Measurements from ENCODE around the gene INVS.
"Not testable (repeated sequence)": the region's sequence is repeated elsewhere in the genome, so short reads cannot be mapped to it uniquely, and the experiment has no call there.

The INVS gene

DNA sequence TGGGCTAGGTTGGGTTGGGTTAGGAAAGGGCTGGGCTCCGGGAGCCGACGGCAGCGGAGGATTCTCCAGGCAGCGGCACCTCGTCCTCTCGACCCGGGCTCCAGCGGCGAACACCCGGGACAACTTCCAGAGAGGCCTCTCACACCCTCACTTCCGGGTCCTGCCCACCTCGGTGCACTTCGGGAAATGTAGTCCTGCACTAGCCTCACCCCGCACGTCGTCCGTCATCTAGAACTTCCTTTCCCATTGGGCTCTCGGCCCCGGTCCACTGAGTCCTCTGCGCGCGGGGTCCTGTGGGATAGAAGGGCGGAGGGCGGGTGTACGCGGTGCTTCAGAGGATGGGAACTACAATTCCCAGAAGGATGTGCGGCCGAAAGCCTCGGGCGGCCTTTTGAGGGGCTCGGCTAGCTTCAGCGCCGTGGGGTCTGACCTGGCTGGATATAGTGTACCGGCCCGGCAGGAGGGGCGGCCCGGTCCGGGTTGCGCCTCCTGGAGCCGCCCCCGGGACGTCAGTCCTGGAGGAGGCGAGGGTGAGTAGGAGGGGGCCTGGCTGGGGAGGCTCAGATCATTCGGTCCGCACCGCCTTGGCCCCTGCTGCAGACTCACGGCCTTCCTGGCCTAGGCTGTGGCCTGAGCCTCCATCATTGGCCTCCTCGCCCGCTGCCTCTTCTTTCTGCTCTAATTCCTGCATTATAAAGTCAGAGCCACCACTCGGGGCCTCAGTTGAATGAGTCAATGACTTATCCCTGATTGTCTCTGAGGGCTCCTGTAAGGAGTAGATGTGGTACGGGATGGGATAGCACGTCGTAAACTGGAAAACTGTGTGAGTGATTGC, at the start of gene INVS, which contains the start of gene ERP44:
Gene INVS (plus strand): TSS at position 357 of the 835 bp plus-strand sequence. CDS start 5,279 bp downstream, outside the sequence.
Gene ERP44 (minus strand): TSS at position 114 of the 835 bp plus-strand sequence. CDS start 160 bp downstream, outside the sequence.
- DNase-seq (ENCODE audit: low read depth) = peak; percentile 100
- Histone ChIP-seq H3K4me1 (ENCODE audit: control insufficient read depth, insufficient read depth, low read length) (peaks cover 15% of the 10 kb centered on the region), H3K27me3 (replicated peaks; ENCODE audit: control insufficient read depth, insufficient read depth, low read length) (no peaks in the 10 kb centered on the region), H3K36me3 (ENCODE audit: control insufficient read depth, insufficient read depth, low read length, severe bottlenecking) (peaks cover 6% of the 10 kb centered on the region), H3K9me3 (ENCODE audit: control insufficient read depth, low read length) (no peaks in the 10 kb centered on the region), H3K9ac (ENCODE audit: low read length) (peak within 1 kb of the TSS; percentile 96), H3K4me3 (ENCODE audit: low read length) (peak within 1 kb of the TSS; percentile 98)

GRCh38 chr9:100049551-100049950, 49.5 kb upstream of the INVS start:
- Histone ChIP-seq H3K4me1 (ENCODE audit: control insufficient read depth, insufficient read depth, low read length) (no peaks in the 10 kb centered on the region), H3K4me3 (ENCODE audit: low read length) (no peak overlapping the region), H3K9ac (ENCODE audit: low read length) (no peak overlapping the region), H3K36me3 (ENCODE audit: control insufficient read depth, insufficient read depth, low read length, severe bottlenecking) (peaks cover 23% of the 10 kb centered on the region), H3K27me3 (replicated peaks; ENCODE audit: control insufficient read depth, insufficient read depth, low read length) (no peaks in the 10 kb centered on the region), H3K9me3 (ENCODE audit: control insufficient read depth, low read length) (no peaks in the 10 kb centered on the region)
- no peak for DNase-seq (ENCODE audit: low read depth)

GRCh38 chr9:100052375-100052774, 46.7 kb upstream of the INVS start:
- no peak overlapping the region for H3K4me3 ChIP-seq (ENCODE audit: low read length)
- H3K36me3 ChIP-seq (ENCODE audit: control insufficient read depth, insufficient read depth, low read length, severe bottlenecking) = peaks cover 34% of the 10 kb centered on the region
- H3K4me1 ChIP-seq (ENCODE audit: control insufficient read depth, insufficient read depth, low read length) = no peaks in the 10 kb centered on the region
- no peaks in the 10 kb centered on the region for H3K27me3 ChIP-seq (replicated peaks; ENCODE audit: control insufficient read depth, insufficient read depth, low read length)
- H3K9ac ChIP-seq (ENCODE audit: low read length) = no peak overlapping the region
- H3K9me3 ChIP-seq (ENCODE audit: control insufficient read depth, low read length) = no peaks in the 10 kb centered on the region
- no peak for DNase-seq (ENCODE audit: low read depth)

DNA sequence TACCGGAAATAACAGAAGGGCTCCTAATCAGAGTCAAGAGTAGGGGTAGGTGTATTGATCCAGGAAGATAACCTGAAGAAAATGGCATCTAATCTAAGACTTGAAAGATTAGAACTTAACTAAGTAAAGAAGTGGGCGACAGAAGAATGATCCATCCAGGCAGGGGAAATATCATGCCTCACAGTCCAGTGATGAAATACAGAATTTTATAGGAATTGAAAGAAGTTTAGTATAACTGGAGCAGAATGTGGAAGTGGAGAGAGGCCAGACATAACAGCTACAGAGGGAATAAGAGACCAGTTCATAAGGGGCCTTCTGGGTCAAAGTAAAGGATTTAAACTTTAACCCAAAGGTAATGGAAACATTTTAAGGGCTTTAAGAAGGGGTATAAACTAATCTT, 42.5 kb upstream of the INVS start:
- no peak for DNase-seq (ENCODE audit: low read depth)
- H3K9ac ChIP-seq (ENCODE audit: low read length) = no peak overlapping the region
- H3K9me3 ChIP-seq (ENCODE audit: control insufficient read depth, low read length) = no peaks in the 10 kb centered on the region
- H3K27me3 ChIP-seq (replicated peaks; ENCODE audit: control insufficient read depth, insufficient read depth, low read length) = no peaks in the 10 kb centered on the region
- H3K4me1 ChIP-seq (ENCODE audit: control insufficient read depth, insufficient read depth, low read length) = no peaks in the 10 kb centered on the region
- H3K36me3 ChIP-seq (ENCODE audit: control insufficient read depth, insufficient read depth, low read length, severe bottlenecking) = peaks cover 40% of the 10 kb centered on the region
- H3K4me3 ChIP-seq (ENCODE audit: low read length) = no peak overlapping the region

DNA sequence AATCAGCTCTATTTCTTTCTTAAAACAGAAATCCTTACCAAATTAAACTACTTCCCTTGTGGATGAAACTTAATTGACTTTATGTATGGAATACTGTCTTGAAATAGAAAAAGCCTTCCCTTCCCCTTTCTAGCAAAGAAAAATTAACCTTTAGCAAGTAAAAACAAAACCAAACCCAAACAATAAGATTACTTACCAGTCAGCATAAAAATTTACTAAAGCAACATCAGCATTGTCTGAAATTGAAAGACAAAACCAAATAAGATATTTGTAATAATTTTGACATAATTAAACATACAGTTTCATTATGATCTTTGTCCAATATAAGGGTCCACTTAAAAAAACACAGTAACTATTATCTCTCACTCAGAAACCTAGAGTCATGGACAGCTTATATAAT, 41.4 kb upstream of the INVS start:
- H3K36me3 ChIP-seq (ENCODE audit: control insufficient read depth, insufficient read depth, low read length, severe bottlenecking) = peaks cover 33% of the 10 kb centered on the region
- no peaks in the 10 kb centered on the region for H3K27me3 ChIP-seq (replicated peaks; ENCODE audit: control insufficient read depth, insufficient read depth, low read length)
- no peak overlapping the region for H3K4me3 ChIP-seq (ENCODE audit: low read length)
- H3K9me3 ChIP-seq (ENCODE audit: control insufficient read depth, low read length) = no peaks in the 10 kb centered on the region
- no peaks in the 10 kb centered on the region for H3K4me1 ChIP-seq (ENCODE audit: control insufficient read depth, insufficient read depth, low read length)
- H3K9ac ChIP-seq (ENCODE audit: low read length) = no peak overlapping the region
- DNase-seq (ENCODE audit: low read depth) = no peak

- H3K9me3 ChIP-seq (ENCODE audit: control insufficient read depth, low read length) = no peaks in the 10 kb centered on the region
- H3K36me3 ChIP-seq (ENCODE audit: control insufficient read depth, insufficient read depth, low read length, severe bottlenecking) = peaks cover 31% of the 10 kb centered on the region
- DNase-seq (ENCODE audit: low read depth) = no peak
Measured at GRCh38 chr9:100058699-100059579, 40.1 kb upstream of the INVS start.

GRCh38 chr9:100062683-100063082, 36.4 kb upstream of the INVS start:
- not testable (repeated sequence) for H3K27me3 ChIP-seq (replicated peaks; ENCODE audit: control insufficient read depth, insufficient read depth, low read length); H3K4me3 ChIP-seq (ENCODE audit: low read length); H3K9ac ChIP-seq (ENCODE audit: low read length); H3K9me3 ChIP-seq (ENCODE audit: control insufficient read depth, low read length); DNase-seq (ENCODE audit: low read depth)
- Histone ChIP-seq H3K36me3 (ENCODE audit: control insufficient read depth, insufficient read depth, low read length, severe bottlenecking) (peaks cover 17% of the 10 kb centered on the region), H3K4me1 (ENCODE audit: control insufficient read depth, insufficient read depth, low read length) (peaks cover 27% of the 10 kb centered on the region)

More at GRCh38 chr9:100058699-100059579, 40.1 kb upstream of the INVS start:
- no peak overlapping the region for H3K4me3 ChIP-seq (ENCODE audit: low read length)
- no peak overlapping the region for H3K9ac ChIP-seq (ENCODE audit: low read length)
- no peaks in the 10 kb centered on the region for H3K27me3 ChIP-seq (replicated peaks; ENCODE audit: control insufficient read depth, insufficient read depth, low read length)
- H3K4me1 ChIP-seq (ENCODE audit: control insufficient read depth, insufficient read depth, low read length) = peaks cover 6% of the 10 kb centered on the region

GRCh38 chr9:100063185-100063584, 35.9 kb upstream of the INVS start:
- Histone ChIP-seq H3K4me3 (ENCODE audit: low read length) (no peak overlapping the region), H3K9me3 (ENCODE audit: control insufficient read depth, low read length) (no peaks in the 10 kb centered on the region), H3K27me3 (replicated peaks; ENCODE audit: control insufficient read depth, insufficient read depth, low read length) (no peaks in the 10 kb centered on the region), H3K9ac (ENCODE audit: low read length) (no peak overlapping the region), H3K4me1 (ENCODE audit: control insufficient read depth, insufficient read depth, low read length) (peaks cover 27% of the 10 kb centered on the region), H3K36me3 (ENCODE audit: control insufficient read depth, insufficient read depth, low read length, severe bottlenecking) (peaks cover 14% of the 10 kb centered on the region)
- DNase-seq (ENCODE audit: low read depth) = no peak

GRCh38 chr9:100064872-100065581, 34.0 kb upstream of the INVS start:
- Histone ChIP-seq H3K27me3 (replicated peaks; ENCODE audit: control insufficient read depth, insufficient read depth, low read length) (no peaks in the 10 kb centered on the region), H3K4me1 (ENCODE audit: control insufficient read depth, insufficient read depth, low read length) (peaks cover 27% of the 10 kb centered on the region), H3K36me3 (ENCODE audit: control insufficient read depth, insufficient read depth, low read length, severe bottlenecking) (no peaks in the 10 kb centered on the region), H3K4me3 (ENCODE audit: low read length) (no peak overlapping the region), H3K9me3 (ENCODE audit: control insufficient read depth, low read length) (no peaks in the 10 kb centered on the region), H3K9ac (ENCODE audit: low read length) (no peak overlapping the region)
- peak; percentile 65 for DNase-seq (ENCODE audit: low read depth)

- H3K4me1 ChIP-seq (ENCODE audit: control insufficient read depth, insufficient read depth, low read length) = peaks cover 27% of the 10 kb centered on the region
- no peaks in the 10 kb centered on the region for H3K9me3 ChIP-seq (ENCODE audit: control insufficient read depth, low read length)
Measured at GRCh38 chr9:100066539-100066938, 32.5 kb upstream of the INVS start.

More at GRCh38 chr9:100066539-100066938, 32.5 kb upstream of the INVS start:
- Histone ChIP-seq H3K9ac (ENCODE audit: low read length) (no peak overlapping the region), H3K36me3 (ENCODE audit: control insufficient read depth, insufficient read depth, low read length, severe bottlenecking) (no peaks in the 10 kb centered on the region), H3K4me3 (ENCODE audit: low read length) (peak overlapping the region; percentile 43), H3K27me3 (replicated peaks; ENCODE audit: control insufficient read depth, insufficient read depth, low read length) (no peaks in the 10 kb centered on the region)
- peak; percentile 27 for DNase-seq (ENCODE audit: low read depth)
